ENCODE data around the gene MAGI2. TPM values are rescaled to one million over a fixed set of nuclear protein-coding genes. Genes with fewer than 3 reads are reported as not detected.

Gene MAGI2
- total RNA-seq, 1 experiment from 2014 or later: 0.52 TPM

DNA sequence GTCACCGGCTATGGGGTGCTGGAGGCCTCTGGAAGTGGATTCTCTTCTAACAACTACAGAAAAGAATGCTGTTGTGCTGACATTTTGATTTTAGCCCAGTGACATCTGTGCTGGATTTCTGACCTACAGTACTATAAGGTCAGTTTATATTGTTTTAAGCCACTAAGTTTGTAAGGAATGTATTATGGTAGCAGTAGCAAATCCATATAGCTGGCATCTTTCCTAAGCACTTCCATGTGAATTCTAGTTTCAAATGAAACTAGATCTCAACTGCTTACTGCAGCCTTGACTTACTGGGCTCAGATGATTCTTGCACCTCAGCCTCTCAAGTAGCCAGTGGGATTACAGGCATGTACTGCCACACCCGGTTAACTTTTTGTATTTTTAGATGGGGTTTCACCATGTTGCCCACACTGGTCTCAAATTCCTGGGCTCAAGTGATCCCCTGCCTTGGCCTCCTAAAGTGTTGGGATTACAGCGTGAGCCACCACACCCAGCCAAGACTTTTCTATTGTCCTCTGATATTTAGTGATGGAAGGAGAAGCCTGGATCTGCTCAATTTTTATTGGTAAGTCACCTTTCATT is 1240.9 kb downstream of the MAGI2 start:
- no peak overlapping the region for H3K27ac Mint-ChIP-seq (ENCODE audit: unreplicated experiment)
- peaks cover 43% of the 10 kb centered on the region for H3K27me3 Mint-ChIP-seq (ENCODE audit: unreplicated experiment)
- no TSS peak for BruUV-seq (replicated peaks)
- no peak overlapping the region for H3K4me3 Mint-ChIP-seq (ENCODE audit: low read depth, unreplicated experiment)
- H3K9me3 Mint-ChIP-seq (ENCODE audit: low read depth, unreplicated experiment): no peaks in the 10 kb centered on the region
- TF ChIP-seq, protein P1, sequence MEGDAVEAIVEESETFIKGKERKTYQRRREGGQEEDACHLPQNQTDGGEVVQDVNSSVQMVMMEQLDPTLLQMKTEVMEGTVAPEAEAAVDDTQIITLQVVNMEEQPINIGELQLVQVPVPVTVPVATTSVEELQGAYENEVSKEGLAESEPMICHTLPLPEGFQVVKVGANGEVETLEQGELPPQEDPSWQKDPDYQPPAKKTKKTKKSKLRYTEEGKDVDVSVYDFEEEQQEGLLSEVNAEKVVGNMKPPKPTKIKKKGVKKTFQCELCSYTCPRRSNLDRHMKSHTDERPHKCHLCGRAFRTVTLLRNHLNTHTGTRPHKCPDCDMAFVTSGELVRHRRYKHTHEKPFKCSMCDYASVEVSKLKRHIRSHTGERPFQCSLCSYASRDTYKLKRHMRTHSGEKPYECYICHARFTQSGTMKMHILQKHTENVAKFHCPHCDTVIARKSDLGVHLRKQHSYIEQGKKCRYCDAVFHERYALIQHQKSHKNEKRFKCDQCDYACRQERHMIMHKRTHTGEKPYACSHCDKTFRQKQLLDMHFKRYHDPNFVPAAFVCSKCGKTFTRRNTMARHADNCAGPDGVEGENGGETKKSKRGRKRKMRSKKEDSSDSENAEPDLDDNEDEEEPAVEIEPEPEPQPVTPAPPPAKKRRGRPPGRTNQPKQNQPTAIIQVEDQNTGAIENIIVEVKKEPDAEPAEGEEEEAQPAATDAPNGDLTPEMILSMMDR (IDR thresholded peaks at IDR 0.05; ENCODE audit: unreplicated experiment): no peak
- CTCF ChIA-PET: no interaction called here
- DNase-seq: no peak
- H3K36me3 Mint-ChIP-seq (ENCODE audit: insufficient read depth, unreplicated experiment): no peaks in the 10 kb centered on the region
- intact Hi-C loops (cut with micrococcal nuclease; ENCODE audit: unreplicated experiment): no loop called here
- no peaks in the 10 kb centered on the region for H3K4me1 Mint-ChIP-seq (ENCODE audit: low read depth, unreplicated experiment)

DNA sequence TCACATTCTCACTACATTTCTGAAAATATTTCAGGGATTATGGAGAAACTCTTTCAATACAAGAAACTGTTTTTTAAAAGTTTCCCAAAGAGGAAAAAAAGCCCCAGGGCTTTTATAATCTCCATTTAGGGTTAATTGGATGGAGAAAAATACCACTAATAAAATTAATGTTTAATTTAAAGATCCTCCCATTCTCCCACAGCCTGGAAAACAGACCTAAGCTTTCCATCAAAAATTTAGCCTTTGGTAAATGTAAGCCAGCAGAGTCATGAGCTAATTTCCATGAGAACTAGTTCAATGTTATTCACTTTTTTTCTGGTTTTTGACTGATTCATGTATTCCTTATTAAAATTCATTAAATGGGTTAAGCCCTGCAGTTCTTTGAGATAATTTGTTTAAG is 1246.2 kb downstream of the MAGI2 start:
- no peak for DNase-seq
- Mint-ChIP-seq H3K27me3 (ENCODE audit: unreplicated experiment) (peaks cover 17% of the 10 kb centered on the region), H3K36me3 (ENCODE audit: insufficient read depth, unreplicated experiment) (no peaks in the 10 kb centered on the region), H3K4me3 (ENCODE audit: low read depth, unreplicated experiment) (no peak overlapping the region), H3K27ac (ENCODE audit: unreplicated experiment) (no peak overlapping the region), H3K9me3 (ENCODE audit: low read depth, unreplicated experiment) (no peaks in the 10 kb centered on the region), H3K4me1 (ENCODE audit: low read depth, unreplicated experiment) (no peaks in the 10 kb centered on the region)
- TF ChIP-seq, protein P1 (IDR thresholded peaks at IDR 0.05; ENCODE audit: unreplicated experiment): no peak
- BruUV-seq (replicated peaks): no TSS peak
- CTCF ChIA-PET: no interaction called here
- intact Hi-C loops (cut with micrococcal nuclease; ENCODE audit: unreplicated experiment): no loop called here

DNA sequence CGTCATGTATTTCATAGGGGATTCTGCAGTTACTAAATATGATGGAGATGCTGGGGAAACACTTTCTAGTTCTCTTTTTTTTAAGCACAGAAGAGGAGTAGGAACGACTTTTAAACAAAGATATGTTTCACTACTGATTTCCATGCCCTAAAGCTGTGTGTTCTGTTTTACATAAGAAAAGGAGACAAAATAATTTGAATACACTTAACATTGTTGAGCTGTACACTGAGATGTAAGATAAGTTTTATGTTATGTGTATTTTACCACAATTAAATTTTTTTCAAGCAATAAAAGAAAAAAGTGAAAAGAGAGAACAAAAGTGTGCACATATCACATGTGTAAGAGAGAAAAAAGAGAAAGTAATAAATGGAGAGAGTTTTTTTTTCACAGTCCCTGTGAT is 1246.7 kb downstream of the MAGI2 start:
- Mint-ChIP-seq H3K27me3 (ENCODE audit: unreplicated experiment) (peaks cover 17% of the 10 kb centered on the region), H3K4me1 (ENCODE audit: low read depth, unreplicated experiment) (no peaks in the 10 kb centered on the region)

GRCh38 chr7:78203042-78203720 is 1250.3 kb downstream of the MAGI2 start:
- H3K27me3 Mint-ChIP-seq (ENCODE audit: unreplicated experiment): no peaks in the 10 kb centered on the region
- CTCF ChIA-PET: no interaction called here

More for the DNA sequence above, 1246.7 kb downstream of the MAGI2 start:
- Mint-ChIP-seq H3K27ac (ENCODE audit: unreplicated experiment) (no peak overlapping the region), H3K36me3 (ENCODE audit: insufficient read depth, unreplicated experiment) (no peaks in the 10 kb centered on the region), H3K9me3 (ENCODE audit: low read depth, unreplicated experiment) (no peaks in the 10 kb centered on the region), H3K4me3 (ENCODE audit: low read depth, unreplicated experiment) (no peak overlapping the region)
- TF ChIP-seq, protein P1 (IDR thresholded peaks at IDR 0.05; ENCODE audit: unreplicated experiment): no peak
- BruUV-seq (replicated peaks): no TSS peak
- intact Hi-C loops (cut with micrococcal nuclease; ENCODE audit: unreplicated experiment): no loop called here
- no peak for DNase-seq
- CTCF ChIA-PET: no interaction called here

More at GRCh38 chr7:78203042-78203720, 1250.3 kb downstream of the MAGI2 start:
- TF ChIP-seq, protein P1 (IDR thresholded peaks at IDR 0.05; ENCODE audit: unreplicated experiment): no peak
- intact Hi-C loops (cut with micrococcal nuclease; ENCODE audit: unreplicated experiment): no loop called here
- H3K36me3 Mint-ChIP-seq (ENCODE audit: insufficient read depth, unreplicated experiment): no peaks in the 10 kb centered on the region
- BruUV-seq (replicated peaks): no TSS peak
- DNase-seq: no peak
- H3K4me3 Mint-ChIP-seq (ENCODE audit: low read depth, unreplicated experiment): no peak overlapping the region
- H3K4me1 Mint-ChIP-seq (ENCODE audit: low read depth, unreplicated experiment): no peaks in the 10 kb centered on the region
- no peaks in the 10 kb centered on the region for H3K9me3 Mint-ChIP-seq (ENCODE audit: low read depth, unreplicated experiment)
- H3K27ac Mint-ChIP-seq (ENCODE audit: unreplicated experiment): no peak overlapping the region
